HG03521 (cell line): ENCODE results near the gene UBIAD1.
A peak's percentile ranks its signal among the peaks of the same experiment; 100 is the strongest.

Experiments
- ATAC-seq: cut with Tn5 transposase; IDR thresholded peaks from one replicate; pipeline ENCODE4 v1.9.1; 2021; ENCODE audit warnings: mild to moderate bottlenecking, moderate library complexity; ENCODE audit not compliant: unreplicated experiment

Gene UBIAD1

GRCh38 chr1:11309385-11309784 lies 36.4 kb downstream of the UBIAD1 start:
- ATAC-seq, result no peak

- no peak for ATAC-seq
Measured at GRCh38 chr1:11311816-11312755, 39.1 kb downstream of the UBIAD1 start.

DNA sequence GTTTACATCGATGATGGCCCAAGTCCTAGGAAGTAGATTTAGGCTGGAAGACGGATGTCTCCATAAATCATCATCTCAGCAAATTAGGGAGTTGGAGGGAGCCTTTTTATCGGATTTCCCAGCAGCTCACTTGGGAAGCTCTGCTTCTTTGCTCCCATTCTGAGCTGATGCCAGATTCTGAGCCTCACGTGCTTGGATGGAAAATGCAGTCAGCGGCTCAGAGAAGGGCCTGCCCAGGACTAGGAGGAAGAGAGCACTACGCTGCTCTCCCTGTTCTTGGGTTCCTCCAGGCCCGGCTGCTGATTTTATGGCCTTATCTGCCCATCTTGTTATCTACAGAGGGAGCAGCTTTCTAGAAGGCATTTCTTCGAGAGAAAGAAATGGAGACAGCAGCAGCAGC lies 42.0 kb downstream of the UBIAD1 start:
- no peak for ATAC-seq

- no peak for ATAC-seq
Measured at GRCh38 chr1:11316701-11317100, 43.7 kb downstream of the UBIAD1 start.

DNA sequence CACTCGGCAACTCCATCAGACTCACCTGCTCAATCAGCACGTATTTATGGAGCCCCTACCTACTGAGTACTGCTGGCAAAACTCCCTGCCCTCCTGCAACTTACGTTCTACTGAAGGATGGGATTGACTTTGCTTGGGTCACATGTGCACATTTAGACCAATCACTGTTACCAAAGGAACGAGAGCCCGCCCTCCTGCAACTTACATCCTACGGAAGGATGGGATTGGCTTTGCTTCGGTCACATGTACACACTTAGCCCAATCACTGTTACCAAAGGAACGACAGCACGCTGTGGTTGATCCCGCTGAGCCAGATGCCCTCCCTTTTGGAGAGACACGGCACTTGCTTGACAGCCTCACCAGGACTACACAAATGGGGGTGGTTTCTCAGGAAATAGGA lies 46.0 kb downstream of the UBIAD1 start:
- ATAC-seq, result no peak

DNA sequence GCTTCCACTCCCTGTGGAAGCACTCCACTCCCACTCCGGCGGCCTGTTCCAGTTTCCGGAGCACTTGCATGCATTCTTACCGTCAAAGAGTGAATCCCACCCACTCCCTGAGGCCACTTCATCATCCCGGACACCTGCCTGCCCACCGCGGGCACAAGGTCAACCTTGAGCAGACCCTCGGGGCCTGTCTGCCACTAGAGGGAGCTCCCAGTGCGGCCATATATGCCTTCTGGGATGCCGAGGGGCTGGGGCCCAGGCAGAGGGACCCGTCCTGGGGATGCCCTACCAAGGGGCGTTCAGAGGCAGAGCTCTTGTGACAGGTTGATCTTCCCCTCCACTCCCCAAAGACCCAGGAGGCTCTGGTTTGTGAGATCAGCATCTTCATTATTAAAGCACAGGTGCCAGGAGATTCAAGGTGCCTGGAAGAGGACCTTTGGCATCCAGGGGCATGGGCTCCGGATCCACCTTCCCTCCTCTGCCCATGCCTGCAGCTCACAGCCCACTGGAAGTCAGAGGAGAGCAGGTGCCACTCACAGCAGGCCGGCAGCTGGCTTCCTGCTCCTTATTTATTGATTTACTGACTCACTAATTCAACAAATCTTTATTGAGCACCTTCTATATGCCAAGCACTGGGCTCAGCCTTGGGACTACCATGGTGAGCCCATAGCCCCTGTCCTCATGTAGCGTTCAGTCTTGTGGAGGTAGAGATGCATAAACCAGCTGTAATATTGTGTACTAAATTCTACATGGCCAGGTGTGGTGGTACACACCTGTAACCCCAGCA lies 47.3 kb downstream of the UBIAD1 start:
- ATAC-seq, result no peak

- ATAC-seq, result no peak
Measured at GRCh38 chr1:11321656-11322491, 48.9 kb downstream of the UBIAD1 start.

DNA sequence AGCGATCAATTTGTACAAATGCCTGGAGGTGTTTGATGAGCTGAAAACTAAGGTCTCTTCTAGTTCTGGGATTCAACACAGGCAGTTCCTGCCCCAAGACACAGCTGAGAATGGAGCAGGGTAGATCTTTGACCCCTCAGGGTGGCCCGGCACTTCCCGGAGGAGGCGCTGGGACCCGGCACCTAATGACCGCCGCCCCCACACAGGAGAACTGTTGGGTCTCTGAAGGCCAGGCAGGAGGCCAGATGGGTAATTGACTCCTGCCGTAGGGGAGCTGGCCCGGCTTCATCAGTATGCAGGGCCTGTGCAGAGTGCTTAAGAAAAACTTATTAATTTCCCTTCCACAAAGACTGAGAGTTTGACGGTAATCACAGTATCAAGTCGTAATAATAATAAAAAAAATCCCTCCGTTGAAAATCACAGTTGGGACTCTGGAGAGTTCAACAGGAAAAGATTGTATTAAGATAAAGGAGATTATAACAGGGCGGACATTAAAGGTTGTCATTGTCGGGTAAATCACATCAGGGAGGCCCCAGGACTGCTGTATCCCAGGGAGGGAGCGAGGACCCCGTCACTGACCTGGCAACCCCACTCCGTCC lies 51.7 kb downstream of the UBIAD1 start:
- ATAC-seq, result no peak

DNA sequence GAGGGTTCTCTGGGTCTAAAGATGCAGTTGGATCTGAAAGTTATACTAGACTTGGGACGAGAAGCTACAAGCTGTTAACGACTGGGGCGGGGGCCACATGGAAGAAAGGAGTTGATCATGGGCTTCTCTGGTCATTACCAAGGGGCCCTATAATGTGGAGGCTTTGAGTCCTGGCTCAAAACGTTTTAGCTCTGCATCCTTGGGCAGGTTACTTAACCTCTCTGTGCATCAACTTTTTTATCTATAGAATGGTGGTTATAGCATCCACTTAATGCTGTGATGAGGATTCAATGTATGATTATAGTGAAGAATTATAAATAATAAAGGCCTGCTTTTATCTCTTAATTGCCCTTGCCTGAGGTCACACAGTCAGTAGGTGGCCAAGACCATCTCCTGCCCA lies 53.1 kb downstream of the UBIAD1 start:
- no peak for ATAC-seq

GRCh38 chr1:11328444-11328843 lies 55.4 kb downstream of the UBIAD1 start:
- no peak for ATAC-seq

DNA sequence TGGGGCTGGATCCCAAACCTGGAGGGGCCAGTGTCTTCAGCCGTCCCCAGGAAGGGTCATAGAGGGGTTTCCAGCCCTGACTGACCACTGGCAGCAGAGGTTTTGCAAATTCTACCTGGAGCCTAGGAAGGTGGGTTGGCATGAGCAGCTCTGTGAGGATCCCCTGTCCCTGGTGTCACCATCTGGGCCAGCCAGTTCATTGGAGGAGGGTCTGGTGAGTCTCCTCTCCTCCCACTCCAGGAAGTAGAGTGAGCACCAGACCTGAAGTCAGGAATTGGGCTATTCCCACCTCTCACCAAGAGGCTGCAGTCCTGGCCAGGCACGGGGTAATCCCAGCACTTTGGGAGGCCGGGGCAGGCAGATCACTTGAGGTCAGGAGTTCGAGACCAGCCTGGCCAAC lies 57.4 kb downstream of the UBIAD1 start:
- ATAC-seq, result no peak

GRCh38 chr1:11331036-11331944 lies 58.3 kb downstream of the UBIAD1 start:
- no peak for ATAC-seq

- no peak for ATAC-seq
Measured at GRCh38 chr1:11331945-11332546, 59.0 kb downstream of the UBIAD1 start.

GRCh38 chr1:11333631-11334030 lies 60.6 kb downstream of the UBIAD1 start:
- ATAC-seq, result no peak

- ATAC-seq, result no peak
Measured at GRCh38 chr1:11334261-11334804, 61.3 kb downstream of the UBIAD1 start.

GRCh38 chr1:11334821-11335220 lies 61.8 kb downstream of the UBIAD1 start:
- no peak for ATAC-seq

DNA sequence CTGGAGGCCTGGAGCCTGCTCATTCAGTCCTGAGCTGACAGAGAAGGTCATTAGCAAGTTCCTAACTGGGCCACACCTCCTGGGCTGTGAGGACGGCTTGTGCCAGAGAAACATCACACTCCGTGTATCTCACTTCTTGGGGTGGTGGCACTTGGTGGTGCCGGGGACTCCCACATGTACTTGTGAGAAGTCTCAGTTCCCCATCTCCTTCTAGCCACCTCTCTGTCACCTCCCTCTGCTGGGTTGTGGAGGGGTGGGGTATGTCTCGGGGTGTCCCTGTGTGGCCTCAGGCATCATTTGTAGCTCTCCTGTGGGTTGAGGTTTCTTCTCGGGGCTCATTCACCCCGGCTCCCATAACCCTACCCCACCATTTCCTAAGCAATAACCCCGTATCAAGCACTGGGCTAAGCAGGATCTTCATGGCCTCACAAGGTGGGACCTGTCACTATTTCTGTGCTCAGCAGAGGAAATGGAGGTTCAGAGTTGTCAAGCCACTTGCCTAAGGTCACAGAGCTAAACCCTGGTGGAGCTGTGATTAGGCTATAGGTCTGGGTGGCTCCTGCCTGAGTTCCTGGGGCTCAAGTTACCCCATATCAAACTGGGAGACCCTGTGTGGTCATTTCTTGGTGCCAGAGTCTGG lies 62.5 kb downstream of the UBIAD1 start:
- peak; percentile 86 for ATAC-seq

DNA sequence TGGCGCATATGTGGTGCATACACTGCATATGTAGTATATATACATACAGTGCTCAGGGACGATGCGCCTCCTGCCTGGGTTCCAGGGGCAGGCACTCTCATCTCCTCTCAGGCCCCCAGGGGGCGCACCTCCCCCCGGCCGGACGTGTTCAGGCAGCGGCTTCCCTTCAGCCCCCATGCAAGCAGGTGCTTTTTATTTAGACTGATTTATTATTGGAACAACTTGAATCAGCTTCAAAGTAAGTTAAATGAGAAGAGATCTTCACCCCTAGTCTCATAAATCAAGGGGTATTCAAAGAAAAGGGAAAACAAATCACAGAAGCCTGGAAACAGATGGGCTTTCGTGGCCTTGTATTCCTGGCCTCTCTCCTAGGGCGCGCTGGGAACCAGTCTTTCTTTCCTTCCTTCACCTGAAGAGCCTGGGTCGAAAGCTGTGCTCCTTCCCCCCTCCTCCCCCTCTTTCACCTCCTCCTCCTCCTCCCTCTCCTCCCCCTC lies 64.6 kb downstream of the UBIAD1 start:
- ATAC-seq, result no peak
